Measurements from ENCODE around the gene KCNB1.

KCNB1 gene

DNA sequence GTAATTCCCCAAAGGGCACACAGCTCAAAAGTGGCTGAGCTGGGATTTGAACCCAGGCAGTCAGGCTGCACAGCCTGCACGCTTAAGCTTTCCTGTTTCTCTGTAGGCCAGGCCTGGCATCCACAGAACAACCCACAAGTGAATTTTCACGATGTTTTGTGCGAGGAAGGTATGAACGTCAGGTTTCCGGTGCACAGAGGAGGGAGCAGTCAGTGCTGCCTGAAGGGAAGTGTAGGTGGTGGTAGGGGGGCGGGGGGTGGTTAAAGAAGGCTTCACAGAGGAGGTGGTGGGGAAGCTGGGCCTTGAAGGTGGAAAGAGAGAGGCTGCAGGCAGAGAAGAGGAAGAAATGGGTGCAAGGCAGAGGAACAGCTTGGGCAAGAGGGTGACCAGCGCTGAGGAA lies 14.1 kb downstream of the KCNB1 start:
- DNase-seq = no peak

DNA sequence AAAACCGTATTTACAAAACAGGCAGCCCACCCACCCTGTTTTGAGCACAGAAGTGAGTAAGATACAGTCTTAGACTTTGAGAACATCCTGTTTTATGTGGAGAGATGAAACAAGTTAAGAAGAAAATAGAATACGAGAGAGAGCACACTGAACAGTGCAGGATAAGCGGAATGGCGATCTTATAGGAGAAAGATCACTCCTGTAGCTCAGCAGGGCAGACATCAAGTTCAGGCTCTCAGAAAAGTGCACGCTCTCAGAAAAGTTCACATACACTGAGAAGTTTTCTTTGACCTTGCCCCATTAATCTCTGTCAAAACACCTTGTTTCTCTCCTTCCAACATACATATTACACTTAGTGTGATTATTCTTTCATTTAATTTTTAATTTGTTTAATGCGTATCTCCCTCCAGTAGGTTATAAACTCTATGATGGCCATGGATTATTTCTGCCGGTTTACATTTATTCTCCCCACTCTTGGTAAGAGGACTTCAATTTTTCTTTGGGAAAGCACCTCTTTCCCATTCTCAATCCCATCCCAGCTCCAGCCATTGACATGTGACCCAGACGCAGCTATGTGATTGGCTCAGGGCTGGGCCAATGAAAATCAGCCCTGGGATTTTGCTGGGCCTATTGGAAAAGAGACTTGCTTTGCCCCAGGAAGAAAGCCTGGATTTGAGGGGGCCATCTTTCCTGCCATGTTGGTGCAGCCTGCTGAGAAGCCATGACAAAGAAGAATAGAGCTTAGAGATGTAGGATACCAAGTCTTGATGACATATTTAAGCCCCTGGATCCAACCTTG lies 16.2 kb downstream of the KCNB1 start:
- DNase-seq = no peak

DNA sequence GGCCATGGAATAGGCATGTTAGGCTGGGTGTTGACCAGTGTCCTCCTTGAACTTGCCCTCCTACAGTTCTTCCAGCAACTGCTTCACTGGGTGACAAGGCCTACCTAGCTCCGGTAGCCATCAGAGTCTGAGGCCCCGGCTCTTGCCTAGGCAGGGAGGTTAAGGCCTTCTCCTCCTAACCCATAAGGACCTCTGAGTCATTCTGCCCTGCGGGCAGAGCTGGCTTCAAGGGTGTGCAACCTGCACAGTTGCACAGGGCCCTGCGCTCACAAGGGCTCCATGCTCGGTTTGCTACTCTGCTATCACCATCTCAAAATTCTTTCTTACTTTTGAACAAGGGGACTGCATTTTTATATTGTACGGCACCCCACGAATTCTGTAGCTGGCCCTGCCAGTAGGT lies 17.9 kb downstream of the KCNB1 start:
- no peak for DNase-seq

DNA sequence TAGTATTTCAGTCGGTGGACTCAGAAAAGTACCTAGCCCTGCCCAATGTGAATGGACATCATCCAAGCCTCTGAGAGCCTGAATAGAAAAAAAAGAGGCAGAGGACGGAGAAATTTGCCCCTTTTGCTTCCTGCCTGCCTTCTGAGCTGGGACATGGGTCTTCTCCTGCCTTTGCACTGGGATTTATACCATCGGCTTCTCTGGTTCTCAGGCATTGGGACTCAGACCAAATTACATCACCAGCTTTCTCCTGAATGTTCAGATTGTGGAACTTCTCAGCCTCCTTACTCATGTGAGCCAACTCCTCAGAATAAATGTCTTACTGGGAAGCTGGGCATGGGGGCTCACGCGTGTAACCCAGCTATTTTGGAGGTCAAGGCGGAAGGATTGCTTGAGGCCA lies 19.8 kb downstream of the KCNB1 start:
- DNase-seq = no peak

DNA sequence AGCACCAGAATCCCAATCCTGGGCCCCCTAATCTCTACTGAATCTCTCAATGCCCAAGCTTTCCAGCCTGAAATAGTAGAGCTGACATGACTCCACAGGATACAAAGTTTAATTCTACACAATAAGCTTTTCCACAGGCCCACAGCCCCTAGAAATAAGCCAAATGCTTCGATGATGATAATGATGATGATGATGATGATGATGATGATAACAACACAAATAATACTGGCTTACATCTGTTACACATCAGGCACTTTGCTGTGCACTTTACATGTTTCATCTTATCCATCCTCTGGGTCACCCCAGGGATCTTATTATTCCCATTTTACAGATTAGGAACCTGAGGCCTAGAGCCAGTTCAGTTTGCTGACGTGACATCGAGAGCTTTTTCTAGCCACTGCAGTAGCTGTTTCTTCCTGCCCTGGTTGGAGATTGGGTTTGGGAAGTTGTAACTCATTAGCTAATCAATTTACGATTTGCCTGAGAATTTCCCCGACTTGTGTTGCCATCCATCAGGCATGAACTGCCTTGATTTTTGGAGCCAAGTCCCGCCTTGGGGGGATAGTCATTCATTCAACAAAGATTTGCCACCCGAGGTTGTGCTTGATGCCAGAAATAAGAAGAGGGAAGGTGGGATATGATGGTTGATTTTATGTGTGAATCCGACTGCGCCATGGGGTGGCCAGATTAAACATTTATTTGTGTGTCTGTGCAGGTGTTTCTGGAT lies 20.4 kb downstream of the KCNB1 start:
- no peak for DNase-seq

DNA sequence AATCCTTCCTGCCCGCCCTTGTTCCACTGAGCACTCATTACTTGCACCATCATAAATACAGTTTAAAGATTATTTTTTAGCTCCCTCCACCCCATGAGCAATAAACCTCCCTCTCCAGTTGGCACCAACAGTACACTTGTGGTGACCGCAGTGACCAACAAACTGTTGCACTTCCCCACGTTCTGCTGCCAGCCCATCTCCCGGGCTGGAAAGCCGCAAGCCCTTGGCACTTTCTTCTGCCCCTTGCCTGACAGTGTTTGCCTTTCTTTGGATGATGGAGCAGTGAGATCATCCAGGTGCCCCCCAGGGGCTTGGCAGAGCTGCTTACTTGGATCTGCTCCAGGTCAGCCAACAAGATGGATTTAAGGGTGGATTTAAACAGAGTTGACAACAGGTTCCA lies 21.6 kb downstream of the KCNB1 start:
- DNase-seq = peak in 1 of 2 experiments; percentile 74

DNA sequence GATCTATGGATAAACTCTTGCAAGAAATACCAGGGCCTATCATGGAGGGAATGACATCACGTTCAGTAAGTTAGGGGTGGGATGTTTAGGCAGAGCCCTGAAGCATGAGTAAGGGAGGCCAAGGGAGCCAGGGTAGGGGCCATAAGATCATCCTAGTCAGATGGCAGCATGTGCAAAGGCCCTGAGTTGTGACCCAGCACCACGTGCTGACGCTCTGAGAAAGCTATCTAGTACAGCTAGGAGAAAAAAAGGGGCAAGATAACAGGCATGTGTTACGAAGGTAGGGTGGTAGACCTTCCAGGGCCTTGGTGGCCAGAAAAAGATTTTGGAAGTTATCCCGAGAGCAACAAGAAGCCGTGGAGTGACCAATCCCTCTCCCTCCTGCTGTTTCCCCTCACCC lies 22.3 kb downstream of the KCNB1 start:
- DNase-seq = no peak

DNA sequence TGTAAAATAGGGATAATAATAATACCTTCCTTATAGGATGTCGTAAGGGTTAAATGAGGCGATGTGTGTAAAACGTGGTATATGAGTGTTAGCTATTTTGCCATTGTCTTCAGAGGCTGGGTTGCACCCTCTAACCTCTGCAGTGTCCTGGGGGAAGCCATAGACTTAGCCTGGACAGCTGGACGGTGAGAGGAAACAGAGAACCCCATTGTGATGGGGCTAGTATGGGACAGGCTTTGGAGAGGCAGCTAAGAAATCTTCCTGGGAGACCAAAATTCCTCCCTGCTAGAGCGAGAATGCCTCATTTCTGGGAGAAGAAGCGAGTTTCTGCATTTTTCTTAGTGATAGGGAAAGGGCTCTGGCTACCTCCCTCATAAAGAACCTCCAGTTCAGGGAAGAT lies 22.8 kb downstream of the KCNB1 start:
- DNase-seq = no peak

DNA sequence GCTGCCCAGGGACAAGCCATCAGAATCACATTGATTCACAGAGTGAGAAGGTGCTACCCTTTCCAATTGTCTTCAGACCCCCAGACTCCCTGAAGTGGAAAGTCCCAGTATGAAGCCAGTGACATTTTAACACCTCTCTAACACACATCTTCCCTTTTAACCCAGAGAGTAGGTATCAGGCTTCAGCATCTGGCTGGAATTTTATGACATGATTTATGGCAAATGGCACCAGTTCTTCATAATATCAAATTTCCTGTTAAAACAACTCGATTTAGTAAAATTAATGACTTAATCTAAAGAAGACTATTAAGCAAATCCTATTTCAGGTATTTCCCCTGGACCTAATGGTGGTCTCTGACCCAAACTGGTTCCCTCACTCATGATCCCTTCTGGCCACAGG lies 25.0 kb downstream of the KCNB1 start:
- no peak for DNase-seq

DNA sequence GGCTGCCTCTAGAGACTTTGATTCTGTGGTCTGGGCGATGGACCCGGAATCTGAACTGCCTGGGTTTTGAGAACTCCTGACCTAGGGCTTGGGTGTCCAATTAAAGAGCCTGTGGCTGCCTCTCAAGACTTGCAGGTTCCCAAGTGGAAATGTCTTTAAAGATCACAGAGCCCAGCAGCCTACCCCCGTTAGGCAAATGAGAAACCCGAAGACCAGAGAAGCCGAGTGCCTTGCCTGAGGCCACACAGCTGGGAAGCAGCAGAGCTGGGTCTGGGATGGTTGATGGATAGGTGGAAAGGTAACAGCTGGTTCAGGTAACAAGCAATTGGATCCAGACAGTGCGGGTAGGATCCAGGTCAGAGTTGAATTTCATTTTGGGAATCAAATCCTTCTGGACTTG lies 25.8 kb downstream of the KCNB1 start:
- DNase-seq = no peak

DNA sequence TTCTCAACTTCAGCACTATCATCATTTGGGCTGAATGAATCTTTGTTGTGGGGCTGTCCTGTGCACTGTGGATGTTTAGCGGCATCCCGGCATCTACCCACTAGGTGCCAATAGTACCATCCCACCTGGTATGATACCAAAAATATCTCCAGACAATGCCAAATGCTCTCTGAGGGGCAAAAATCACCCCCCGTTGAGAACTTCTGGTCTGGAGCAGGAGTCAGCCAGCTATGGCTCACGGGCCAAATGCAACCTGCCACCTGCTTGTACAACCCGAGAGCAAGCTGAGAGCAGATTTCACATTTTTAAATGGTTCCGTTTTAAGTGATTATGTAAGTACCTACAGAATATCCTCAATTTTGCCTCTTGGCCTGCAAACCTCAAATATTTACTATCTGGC lies 26.8 kb downstream of the KCNB1 start:
- DNase-seq = peak in 1 of 2 experiments; percentile 51

DNA sequence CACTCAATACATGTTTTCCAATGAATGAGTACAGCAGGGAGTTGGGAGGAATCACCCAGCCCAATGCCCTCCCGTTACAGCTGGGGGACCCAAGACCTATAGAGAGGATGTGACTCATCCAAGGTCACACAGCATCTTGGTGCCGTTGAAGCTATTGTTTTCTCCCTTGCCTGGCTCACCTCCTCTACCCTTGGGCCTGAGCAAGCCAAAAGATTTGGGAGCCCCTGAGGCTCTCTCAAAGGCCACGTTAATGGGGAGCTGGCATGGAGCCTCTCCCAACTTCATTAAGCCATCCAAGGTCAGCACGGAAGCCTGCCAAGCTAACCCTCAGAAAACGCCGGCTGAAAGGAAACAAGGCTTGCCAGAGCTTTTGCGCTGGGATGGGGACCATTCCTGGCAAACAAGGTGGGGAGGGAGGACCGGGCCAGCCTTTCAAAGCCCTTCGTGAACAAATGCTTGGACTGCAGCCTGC lies 30.4 kb downstream of the KCNB1 start:
- peak; percentile 42 to 82 for DNase-seq

DNA sequence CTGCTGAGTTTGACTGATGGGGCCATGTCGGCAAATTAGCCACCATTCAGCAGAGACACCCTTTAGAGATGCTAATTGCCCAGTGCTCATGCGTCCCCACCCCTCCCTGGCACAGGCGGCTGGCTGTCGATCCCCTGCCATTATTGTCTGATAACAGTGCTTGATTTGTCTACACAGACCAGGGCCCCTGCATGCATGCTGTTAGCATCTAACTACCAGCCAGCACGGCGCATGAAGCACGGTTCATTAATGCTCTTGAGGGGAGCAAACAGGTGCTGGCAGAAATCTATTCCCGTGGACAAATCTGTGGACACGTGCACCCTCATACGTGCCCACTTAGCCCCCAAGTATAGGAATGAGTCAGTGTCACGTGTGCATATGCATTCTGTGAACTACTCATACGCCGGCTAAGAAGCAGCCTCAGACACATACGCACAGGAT lies 32.2 kb downstream of the KCNB1 start:
- DNase-seq = no peak

DNA sequence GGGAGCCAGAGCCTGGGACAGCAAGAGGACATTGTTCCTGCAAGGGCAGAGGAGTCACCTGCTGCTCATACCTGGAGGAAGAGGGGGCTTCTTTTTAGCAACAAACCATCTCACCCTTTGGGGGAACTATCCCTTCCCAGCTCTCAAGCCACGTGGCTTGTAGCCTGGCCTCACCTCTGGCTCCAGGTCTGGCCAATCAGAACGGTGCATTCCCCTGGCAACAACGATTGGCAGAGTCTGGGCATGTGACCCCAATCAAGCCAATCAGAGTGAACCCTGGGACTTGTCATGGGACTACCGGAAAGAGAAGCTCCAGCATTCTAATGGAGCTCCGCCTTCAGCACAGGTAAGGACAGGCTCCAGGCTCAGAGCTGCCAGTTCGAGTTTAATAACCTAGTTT lies 33.6 kb downstream of the KCNB1 start:
- no peak for DNase-seq

DNA sequence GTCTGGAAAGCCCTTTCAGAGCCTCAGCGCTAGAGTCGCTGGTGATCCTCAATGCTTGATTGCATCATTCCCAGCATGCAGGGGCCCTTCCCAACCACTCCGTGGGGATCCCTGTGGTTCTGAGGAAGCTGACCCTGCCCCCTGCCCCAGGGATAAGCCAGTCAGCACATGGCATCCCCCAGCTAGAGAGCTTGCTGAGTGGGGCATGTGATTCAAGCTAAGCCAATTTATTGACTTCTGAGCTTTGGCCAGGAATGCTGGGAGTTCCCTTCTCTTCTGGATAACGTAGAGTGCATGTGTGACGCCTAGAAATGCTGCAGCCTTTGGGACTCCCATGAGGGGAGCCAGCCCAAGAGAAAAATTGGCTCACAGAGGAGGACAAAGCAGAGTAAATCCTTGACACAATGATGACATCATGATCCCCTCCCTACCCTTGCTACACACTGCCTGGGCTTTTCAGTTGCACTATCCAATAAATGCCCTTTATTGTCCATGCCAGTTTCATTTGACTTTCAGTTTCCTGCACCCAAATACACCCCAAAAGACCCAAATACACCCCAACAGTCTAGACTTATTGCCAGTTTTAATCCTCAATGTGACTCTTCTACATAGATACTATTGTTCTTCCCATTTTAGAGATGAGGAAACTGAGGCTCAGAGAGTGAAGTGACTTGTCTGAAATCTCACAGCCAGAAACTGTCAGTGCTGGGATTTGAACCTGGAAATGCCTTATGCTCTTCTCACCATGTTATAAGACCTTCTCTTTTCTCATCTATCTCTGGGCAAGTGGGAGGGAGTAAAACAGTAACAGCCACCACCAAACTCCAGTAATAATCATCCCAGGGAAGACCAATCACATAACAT lies 34.3 kb downstream of the KCNB1 start:
- peak in 1 of 2 experiments; percentile 17 for DNase-seq

DNA sequence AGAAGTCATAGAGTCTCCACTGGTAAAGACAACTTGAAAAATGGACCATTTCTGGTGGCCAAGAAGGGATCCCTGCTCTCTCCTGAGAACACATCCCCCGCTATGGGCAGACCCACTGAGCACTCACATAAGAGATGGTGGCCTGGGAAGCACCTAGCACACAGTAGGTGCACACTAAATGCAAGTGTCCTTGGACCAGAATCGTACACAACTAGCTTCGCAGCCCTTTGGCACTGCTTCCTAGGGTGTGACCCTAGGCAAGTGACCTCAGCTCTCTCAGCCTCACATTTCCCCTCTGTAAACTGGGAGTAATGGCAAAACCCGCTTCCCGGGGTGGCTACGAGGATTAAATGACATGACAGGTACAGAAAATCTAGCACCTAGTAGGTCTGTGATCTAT lies 35.1 kb downstream of the KCNB1 start:
- DNase-seq = no peak

DNA sequence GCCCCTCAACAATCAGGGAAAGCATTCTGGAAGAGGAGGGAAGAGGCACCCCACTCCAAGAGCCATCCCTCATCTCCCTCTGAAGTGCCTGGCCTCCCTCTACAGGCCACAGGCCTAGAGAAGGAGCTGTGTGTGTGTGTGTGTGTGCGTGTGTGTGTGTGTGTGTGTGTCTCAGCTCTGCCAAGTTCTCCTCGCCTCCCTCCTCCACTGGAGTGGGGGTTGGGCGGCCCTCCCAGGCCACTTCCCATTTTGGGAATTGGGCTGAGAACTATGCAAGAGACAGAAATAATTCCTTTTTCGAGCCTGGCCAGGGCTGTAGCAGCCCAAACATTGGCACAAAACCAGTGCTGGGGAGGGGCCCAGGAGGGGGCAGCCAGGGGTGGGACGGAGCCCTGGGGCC lies 35.7 kb downstream of the KCNB1 start:
- DNase-seq = peak; percentile 11 to 68

DNA sequence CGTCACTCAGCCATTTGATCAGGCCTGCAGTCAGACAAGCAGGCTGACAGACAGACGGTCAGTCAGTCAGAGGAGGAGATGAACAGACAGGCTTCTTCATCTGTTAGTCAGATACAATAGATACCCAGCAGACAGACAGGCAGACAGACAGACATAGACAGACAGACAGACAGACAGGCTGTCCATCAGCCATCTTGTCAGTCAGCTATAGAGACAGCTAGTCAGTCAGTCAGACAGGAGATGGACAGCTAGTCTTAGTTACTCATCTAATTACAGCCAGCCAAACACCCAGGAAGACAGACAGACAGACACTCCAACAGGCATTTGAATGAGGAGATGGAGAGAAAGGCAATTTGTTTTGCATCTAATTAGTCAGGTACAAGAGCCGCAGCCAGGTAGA lies 36.4 kb downstream of the KCNB1 start:
- no peak for DNase-seq

DNA sequence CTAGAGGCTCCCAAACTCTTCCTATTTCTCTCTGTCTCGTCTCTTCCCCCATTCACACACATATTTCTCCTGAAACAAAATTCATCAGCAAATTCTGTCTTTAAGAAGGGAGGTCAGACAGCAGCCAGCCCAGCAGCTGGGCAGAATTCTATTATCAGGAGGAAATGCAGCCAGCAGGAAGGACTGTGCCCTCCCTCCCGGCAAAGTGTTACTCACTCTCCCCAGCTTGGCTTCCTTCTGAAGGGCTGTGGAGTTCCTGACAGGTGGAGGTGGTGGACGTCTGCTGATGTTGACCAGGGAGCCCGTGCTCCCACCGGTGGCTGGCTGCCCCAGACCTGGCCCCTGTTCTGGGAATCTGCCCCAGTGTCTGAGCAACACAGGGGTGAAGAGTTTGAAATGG lies 37.3 kb downstream of the KCNB1 start:
- no peak for DNase-seq

DNA sequence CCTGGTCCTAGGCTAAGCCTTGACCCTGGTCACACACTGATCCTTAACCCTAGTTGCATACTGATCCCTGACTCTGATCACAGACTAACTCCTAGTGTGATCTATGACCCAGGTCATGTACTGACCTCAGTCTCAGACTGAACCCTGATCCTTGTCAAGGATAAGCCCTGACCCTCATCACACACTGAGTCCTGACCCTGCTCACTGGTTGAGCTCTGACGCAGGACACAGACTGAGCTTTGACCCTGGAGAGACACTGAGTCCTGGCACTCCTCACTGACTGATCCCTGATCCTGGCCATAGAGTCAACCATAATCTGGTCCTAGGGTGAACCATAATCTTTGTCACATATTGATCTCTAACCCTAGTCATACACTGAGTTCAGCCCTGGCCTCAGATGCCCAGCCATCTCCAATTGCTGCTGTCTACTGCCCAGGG lies 37.9 kb downstream of the KCNB1 start:
- no peak for DNase-seq

DNA sequence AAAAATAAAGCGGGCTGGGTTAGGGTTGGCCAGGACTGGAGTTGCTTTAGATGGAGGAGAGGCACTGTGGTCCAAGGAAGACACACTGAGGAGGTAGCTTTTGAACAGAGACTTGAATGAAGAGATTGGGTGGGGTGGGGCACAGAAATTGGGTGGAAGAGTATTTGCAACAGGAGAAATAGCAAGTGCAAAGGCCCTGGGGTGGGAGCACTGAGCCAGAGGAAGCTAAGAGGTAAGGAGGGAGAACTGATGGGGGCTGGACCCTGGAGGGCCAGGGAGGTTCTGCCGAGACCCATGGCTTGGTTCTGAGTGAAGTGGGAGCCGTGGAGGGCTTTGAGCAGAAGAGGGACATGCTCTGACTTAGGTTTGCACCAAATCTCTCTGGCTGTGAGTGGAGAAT lies 45.4 kb downstream of the KCNB1 start:
- DNase-seq = no peak

DNA sequence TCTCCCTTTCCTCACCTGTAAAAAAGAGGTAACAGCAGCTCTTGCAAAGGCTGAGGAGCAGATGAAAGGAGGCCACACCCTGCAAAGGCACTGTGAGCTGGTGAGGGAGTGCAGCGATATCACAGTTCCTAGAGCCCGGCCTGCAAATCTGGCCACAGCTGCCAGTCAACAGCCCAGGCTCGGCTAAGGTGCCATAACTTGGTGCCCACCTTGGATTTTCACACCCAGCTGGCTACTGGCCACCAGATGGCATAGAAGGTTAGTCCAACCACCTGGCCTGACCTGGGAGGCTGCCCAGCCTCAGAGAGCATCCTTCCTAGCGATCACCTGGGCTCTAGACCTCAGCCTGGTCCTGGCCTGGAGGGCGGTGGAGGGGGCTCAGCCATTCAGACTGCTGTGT lies 46.8 kb downstream of the KCNB1 start:
- DNase-seq = no peak

DNA sequence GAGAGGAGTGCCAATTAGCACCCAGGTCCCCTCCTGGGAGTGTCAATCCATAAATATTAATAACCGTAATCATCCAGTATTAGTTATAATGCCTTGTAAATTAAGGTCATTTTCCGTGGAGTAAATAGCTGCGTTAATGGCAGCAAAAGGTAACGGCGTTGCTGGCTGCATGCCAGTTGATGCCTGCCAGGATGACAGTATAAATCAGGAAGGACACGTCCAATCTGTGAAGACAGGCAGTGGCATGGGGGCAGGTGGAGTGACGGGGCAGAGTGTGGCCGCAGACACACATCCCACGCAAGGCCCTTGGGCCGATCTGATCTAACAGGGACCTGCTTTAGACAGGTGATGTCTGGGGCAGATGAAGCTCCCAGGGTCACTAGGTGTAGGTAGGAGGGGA lies 49.1 kb downstream of the KCNB1 start:
- no peak for DNase-seq
